NCI-H187 treated with DMSO at 0.1 percent for 48 hours (cell line): Measurements from ENCODE around the gene COQ2.
"Not testable (repeated sequence)": the region's sequence is repeated elsewhere in the genome, so short reads cannot be mapped to it uniquely, and the experiment has no call there.

ENCODE experiments used
- DNase-seq: peaks from one replicate; lab custom pipeline; 2025; lab: John Stamatoyannopoulos, UW

The COQ2 gene

DNA sequence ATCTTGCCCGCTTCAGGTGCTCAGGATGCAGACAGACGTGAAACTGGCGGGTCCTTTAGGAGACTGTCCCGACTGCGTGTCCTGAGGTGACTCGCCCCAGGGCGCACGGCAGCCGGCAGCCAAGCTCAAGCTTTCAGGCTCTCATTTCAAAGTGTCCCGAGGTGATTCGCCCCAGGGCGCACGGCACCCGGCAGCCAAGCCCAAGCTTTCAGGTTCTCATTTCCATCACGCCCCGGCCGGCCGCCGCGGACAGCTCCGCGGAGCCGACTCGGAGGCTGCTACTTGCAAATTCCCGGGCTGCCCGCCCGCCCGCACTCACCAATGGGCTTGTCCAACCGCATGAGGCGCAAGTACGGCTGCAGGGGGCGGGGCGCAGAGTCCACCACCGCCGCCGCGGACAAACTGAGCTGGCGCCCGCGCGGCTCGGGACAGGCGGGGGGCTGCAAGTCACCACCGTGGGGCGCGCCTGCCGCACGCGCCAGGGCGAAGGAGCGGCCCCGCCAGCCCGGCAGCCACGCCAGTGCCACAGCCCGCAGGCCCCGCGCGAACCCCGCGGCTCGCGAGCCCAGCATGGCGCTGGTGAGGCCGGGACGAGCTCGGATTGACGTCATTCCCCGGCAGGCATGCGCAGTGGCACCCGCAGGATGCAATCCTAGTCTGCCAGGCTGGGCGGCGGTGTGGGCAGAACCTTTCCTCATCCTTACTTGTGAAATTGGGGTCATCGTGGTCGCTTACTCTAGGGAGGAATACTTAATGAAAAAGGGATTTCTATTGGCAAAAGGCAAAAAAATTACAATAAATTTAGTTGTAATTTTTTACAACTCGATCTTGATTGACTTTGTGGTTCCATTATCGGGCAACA lies at the start of gene COQ2:
Gene COQ2 (minus strand): TSS at position 606 of the 862 bp plus-strand sequence. CDS start 34 bp downstream, at position 572.
- peak; percentile 45 for DNase-seq

DNA sequence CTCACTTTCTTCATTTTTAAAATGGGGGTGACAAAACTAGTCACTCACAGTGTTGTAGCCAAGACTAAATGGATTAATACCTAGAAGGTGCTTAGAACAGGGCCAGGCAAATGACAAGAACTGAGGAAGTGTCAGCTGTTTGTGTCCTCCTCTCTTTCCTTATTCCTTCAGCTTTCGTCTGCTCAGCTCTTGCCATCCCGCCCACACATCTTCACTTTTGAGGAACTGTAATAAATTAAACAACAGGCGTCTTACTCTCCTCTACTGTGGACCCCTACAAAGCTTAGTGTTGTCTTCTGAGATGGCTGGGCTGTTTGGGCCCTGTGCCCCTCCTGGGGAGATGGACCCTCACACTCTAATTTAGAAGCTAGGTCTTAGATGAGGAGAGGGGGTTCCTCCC lies 47.4 kb upstream of the COQ2 start:
- DNase-seq, result no peak

GRCh38 chr4:83329521-83330110 lies 45.0 kb upstream of the COQ2 start:
- no peak for DNase-seq

- no peak for DNase-seq
Observed at GRCh38 chr4:83328521-83329187, 44.1 kb upstream of the COQ2 start.

GRCh38 chr4:83326546-83326945 lies 41.9 kb upstream of the COQ2 start:
- no peak for DNase-seq

- DNase-seq, result not testable (repeated sequence)
Observed at GRCh38 chr4:83325306-83325705, 40.7 kb upstream of the COQ2 start.

DNA sequence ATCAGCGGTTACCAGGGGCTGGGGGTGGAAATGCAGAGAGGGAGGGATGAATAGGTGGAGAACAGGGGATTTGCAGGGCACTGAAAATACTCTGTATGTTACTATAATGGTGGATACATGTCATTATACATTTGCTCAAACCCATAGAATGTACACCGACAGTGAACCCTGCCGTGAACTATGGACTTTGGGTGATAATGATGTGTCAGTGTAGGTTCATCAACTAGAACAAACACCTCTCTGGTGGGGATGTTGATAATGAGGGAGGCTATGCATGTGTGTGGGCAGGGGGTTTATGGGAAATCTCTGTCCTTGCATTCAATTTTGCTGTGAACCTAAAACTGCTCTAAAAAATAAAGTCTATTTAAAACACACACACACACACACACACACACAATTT lies 38.5 kb upstream of the COQ2 start:
- no peak for DNase-seq

DNA sequence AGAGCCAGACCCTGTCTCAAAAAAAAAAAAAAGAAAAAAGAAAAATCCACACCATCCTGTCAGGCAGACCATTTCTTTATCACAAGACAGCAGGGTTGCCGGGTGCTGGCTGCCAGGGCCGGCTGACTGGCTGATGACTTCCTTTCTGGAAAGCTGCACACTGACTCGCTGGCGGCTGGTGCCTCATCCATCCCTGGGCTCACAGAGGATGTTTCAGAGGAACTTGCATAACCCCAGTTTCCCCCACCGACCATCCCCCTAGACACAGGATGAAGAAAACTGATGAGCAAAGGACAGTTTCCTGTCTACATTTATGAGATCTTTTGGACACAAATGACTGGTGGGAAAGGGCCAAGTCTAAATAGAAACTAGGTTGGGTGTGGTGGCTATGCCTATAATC lies 36.0 kb upstream of the COQ2 start:
- no peak for DNase-seq

GRCh38 chr4:83318666-83319065 lies 34.1 kb upstream of the COQ2 start:
- DNase-seq, result no peak

DNA sequence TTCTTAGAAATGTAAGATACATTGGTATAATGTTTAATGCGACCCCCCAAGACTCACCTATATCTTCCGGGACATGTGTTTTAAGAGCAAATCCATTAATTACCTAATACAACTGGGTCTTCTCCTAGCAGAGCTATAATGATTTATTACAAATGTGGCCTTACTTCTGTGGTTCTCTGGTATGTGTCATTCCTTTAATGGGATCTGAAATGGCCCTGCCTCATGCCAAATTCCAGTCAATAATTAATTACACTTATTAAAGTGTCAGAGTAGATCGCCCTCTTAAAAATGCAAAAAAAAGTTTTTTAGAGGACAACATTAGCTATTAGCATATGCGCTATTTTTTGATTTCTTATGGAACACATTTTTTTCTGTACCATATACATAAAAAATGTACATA lies 33.1 kb upstream of the COQ2 start:
- no peak for DNase-seq

DNA sequence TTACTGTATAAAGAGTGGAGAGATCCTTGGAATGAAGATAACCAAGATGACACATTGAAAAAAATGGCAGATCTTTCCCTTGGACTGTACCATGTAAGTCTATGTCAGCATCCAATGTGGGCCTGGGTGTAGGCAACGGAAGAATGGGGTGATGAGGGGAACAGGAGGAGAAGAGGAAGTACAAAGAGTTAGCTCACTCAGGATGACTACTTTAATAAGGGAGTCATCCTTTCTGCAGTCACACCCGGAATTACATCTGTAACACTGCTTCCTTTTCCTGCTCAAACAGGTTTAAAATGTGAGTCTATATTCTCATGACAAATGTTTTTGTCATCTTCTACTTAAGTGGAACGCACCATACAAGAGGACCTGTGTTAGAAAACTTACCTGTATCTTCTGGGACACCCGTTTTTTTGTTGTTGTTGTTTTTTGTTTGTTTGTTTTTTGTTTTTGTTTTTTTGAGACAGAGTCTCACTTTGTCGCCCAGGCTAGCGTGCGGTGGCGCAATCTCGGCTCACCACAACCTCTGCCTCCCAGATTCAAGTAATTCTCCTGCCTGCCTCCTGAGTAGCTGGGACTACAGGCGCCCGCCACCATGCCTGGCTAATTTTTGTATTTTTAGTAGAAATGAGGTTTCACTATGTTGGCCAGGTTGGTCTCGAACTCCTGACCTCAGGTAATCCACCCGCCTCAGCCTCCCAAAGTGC lies 32.0 kb upstream of the COQ2 start:
- no peak for DNase-seq

DNA sequence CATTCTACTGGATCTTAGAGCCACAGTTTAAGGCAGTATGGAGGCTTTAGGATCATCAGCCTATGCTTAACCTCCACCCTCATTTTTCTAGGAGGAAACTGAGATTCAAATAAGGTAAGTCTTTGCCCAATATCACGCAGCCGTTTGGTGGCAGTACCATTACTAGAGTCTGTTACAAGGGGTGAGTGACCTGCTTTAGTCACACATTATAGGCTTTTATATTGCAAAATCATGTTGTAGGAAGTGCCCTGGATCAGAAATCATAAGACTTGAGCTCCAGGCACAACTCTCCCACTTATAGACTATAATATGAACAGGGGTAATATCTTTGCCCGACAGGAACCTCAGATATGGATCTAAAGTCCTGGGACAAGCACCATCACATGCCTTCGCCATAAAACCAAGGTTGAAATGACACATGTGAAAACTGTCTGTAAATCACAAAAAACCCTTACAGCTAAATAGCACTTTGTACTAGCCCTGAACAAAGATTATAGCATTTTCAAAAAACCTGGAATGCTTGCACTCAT lies 30.8 kb upstream of the COQ2 start:
- DNase-seq, result no peak

- DNase-seq, result no peak
Observed at GRCh38 chr4:83308672-83309071, 24.1 kb upstream of the COQ2 start.

DNA sequence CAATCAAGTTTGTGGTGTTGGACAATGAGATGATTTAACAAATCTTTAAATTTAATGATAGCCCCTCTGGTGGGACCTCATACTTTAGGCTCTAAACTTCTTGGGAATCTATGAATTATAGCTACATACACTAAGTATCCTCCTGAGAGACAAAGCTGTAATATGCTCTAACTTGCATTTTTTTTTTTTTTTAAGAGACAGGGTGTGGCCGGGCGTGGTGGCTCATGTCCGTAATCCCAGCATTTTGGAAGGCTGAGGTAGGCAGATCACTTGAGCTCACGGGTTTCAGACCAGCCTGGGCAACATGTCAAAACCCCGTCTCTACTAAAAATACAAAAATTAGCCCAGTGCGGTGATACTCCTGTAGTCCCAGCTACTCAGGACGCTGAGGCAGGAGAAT lies 23.3 kb upstream of the COQ2 start:
- no peak for DNase-seq

GRCh38 chr4:83305187-83305586 lies 20.6 kb upstream of the COQ2 start:
- DNase-seq, result no peak

DNA sequence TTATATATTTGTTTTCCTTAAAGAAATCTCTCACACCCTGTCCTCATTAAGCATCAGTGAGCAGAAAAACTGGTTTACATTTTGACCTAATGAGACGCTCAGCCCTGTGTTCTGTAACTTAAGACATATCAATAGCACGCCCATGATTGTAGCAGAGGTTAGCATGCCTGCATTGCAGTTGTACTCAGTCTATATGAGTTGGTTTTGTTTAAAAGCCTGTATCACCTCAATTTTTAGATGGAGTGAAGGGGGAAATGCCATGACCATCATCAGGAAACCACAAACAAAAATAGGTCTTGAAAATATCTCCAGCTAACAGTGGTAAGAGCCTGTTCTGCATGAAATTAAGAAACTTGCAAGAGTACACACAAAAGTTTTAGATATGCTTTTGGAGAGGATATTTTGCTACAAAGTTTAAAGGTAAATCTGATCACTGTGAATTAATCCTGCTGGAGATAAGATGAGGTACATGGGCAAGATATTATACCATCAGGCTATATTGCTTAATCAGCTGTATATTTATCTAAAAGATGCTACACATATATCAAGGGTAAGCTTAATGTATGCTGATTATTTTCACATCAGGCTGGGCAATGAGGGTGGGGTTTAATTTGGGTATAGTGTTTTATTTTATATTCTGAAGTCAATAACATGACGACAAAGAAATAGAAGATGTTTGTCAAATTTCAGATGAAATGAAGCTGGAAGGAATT lies 13.1 kb upstream of the COQ2 start:
- no peak for DNase-seq

DNA sequence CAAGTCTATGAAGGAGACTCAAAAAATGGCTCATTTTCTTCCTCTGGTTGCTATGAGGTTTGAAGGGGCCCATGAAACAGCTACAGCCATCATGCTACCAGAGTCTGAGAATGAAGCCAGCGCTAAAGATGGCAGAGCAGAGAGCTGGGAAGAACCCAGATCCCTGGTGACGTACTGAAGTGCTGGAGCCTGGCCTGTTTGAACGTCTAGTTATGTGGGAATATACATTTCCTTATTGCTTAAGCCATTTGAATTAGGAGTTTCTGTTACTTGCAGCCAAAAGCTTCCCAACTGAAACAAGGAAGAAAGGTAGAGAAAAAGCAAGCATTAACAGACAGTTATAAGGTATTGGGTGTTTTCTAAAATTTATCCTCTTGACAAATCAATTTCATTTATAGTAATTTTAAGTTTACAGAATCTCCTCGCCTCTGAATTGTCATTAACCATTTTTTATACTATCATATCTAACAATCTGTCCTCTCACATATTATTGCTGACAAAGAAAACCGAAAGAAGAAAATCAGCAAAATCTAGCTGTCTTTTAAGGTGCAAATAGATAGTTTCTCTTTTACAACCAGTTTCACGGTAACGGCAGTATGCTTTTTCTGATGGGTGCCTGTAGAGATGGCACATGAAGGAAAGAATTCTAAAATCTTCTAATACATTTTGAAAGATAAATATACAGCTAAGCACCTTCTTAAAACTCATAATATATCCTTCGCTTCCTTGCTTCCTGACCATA lies 8.9 kb upstream of the COQ2 start:
- DNase-seq, result no peak

GRCh38 chr4:83290059-83290774 lies 5.6 kb upstream of the COQ2 start:
- not testable (repeated sequence) for DNase-seq

GRCh38 chr4:83288381-83288780 lies 3.8 kb upstream of the COQ2 start:
- DNase-seq, result not testable (repeated sequence)

DNA sequence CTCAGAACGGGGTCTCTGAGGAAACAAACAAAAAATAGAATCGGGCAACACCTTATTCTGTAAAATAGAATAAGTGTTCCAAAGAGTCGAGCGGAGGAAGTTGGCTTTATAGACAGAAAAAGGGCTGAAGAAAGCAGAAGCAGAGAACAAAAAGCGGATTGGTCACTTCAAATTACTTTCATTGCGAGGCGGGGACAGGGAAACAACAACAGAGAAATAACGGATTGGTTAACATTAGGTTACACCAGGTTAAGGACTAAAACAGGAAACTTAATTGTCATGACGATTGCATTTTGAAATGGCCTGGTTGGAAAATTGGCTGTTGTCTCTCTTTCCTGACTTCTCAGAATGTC lies 433 bp upstream of the COQ2 start:
- DNase-seq, result no peak
